Brain microvascular endothelial cell (primary cell): Measurements from ENCODE around the gene FAM107B.

Source experiments
- DNase-seq: peaks from one replicate; pipeline ENCODE4 v3.0.0-alpha.2; 2020
- H3K27ac ChIP-seq: fragments of 250-450 bp; sonication (Bioruptor Pico); 2 replicates; pipeline ENCODE4 v1.5.1; 2020; ENCODE audit warnings: mild to moderate bottlenecking, moderate library complexity
- H3K27me3 ChIP-seq: fragments of 250-450 bp; sonication (Bioruptor Pico); replicated peaks from 2 replicates; pipeline ENCODE4 v1.5.1; 2020; ENCODE audit warnings: mild to moderate bottlenecking
- H3K36me3 ChIP-seq: fragments of 250-450 bp; sonication (Bioruptor Pico); replicated peaks from 2 replicates; pipeline ENCODE4 v1.5.1; 2020; ENCODE audit warnings: mild to moderate bottlenecking
- H3K4me3 ChIP-seq: 2 replicates; pipeline ENCODE4 v1.5.1; 2011; ENCODE audit warnings: low read depth, mild to moderate bottlenecking, control low read depth, low read length, moderate library complexity
- CTCF ChIP-seq: IDR thresholded peaks from 2 replicates; pipeline ENCODE4 v1.5.1; 2011; ENCODE audit warnings: low read depth, mild to moderate bottlenecking, moderate library complexity, low read length, control low read depth, inconsistent platforms; ENCODE audit errors: missing control alignments
- in situ Hi-C: cut with HindIII; loops from 2 replicates; pipeline ENCODE4 v1.10.0; 2017; ENCODE audit warnings: low sequenced_read_pairs, low pct_ligation_motif_present

Gene FAM107B

DNA sequence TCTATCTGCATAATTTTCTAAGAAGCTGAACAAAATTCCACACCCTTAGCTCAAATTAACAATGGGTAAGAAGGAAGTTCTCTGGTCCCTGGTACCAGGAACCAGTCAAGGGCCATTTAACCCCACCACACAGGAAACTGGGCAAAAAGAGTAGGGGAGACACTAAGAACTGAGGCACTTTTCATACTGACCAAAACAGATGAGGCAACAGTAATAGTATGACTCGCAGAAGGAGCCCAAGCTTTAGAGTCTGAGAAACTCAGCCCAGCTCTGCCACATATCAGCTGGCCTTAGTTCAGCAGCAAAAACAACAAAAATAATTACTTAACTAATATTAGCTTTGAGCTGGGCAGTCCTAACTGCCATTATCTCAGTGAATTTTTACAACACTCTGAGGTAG, 221.2 kb downstream of the FAM107B start:
- Histone ChIP-seq H3K36me3 (no peaks in the 10 kb centered on the region), H3K27me3 (no peaks in the 10 kb centered on the region), H3K27ac (peak overlapping the region; percentile 13), H3K4me3 (no peak overlapping the region)
- peak; percentile 59 for DNase-seq
- in situ Hi-C loops: no loop called here
- TF ChIP-seq CTCF: no peak

DNA sequence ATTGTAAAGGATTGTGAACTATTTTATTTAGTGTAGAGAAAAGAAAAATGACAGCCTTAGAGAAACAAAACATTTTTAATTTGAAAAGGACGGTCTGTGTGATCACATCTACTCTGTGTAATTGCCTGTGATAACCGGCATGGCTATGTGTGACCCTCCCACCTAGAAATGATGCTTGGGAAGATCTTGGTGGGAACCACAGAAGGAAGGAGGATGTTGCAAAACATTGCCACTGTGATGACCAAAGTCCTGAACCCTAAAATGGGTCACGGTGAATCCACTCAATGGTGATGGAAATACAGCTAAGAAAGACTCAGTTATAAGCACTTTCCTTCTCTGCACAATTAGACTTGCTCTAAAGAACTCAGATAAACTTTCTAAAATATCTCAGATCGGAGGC, 222.7 kb downstream of the FAM107B start:
- in situ Hi-C loops: no loop called here
- no peak overlapping the region for H3K4me3 ChIP-seq
- H3K27ac ChIP-seq: no peak overlapping the region
- peaks cover 2% of the 10 kb centered on the region for H3K36me3 ChIP-seq
- no peak for TF ChIP-seq CTCF
- no peaks in the 10 kb centered on the region for H3K27me3 ChIP-seq
- DNase-seq: no peak

GRCh38 chr10:14550471-14550981, 224.2 kb downstream of the FAM107B start:
- Histone ChIP-seq H3K27ac (no peak overlapping the region), H3K27me3 (no peaks in the 10 kb centered on the region), H3K36me3 (peaks cover 2% of the 10 kb centered on the region), H3K4me3 (no peak overlapping the region)
- in situ Hi-C loops: no loop called here
- no peak for TF ChIP-seq CTCF
- DNase-seq: no peak

GRCh38 chr10:14549496-14549895, 225.2 kb downstream of the FAM107B start:
- H3K27ac ChIP-seq: no peak overlapping the region
- no peak for TF ChIP-seq CTCF
- in situ Hi-C loops: no loop called here
- DNase-seq: peak; percentile 38
- H3K4me3 ChIP-seq: no peak overlapping the region
- H3K36me3 ChIP-seq: peaks cover 2% of the 10 kb centered on the region
- H3K27me3 ChIP-seq: no peaks in the 10 kb centered on the region

GRCh38 chr10:14548970-14549369, 225.7 kb downstream of the FAM107B start:
- no peak for TF ChIP-seq CTCF
- in situ Hi-C loops: no loop called here
- DNase-seq: no peak
- Histone ChIP-seq H3K4me3 (no peak overlapping the region), H3K27ac (no peak overlapping the region), H3K36me3 (peaks cover 2% of the 10 kb centered on the region), H3K27me3 (no peaks in the 10 kb centered on the region)

DNA sequence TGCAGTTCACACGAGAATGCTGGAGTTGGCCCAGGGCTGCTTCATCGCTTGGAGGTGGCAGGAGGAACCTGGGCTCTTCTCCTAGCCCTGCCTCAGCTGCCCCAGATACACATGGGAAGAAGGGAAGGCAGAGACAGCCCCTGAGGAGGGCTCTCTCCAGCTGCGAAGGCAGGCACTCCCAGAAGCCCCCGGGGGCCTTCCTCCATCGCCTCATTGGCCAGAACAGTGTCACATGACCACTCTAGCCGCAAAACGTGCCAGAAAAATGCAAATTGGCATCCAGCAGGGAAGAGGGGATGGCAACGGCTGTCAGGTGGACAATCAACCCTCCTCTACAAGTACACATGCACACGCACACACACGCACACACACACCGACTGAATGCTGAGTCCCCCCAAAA, 226.2 kb downstream of the FAM107B start:
- H3K27me3 ChIP-seq: no peaks in the 10 kb centered on the region
- TF ChIP-seq CTCF: no peak
- in situ Hi-C loops: no loop called here
- no peak overlapping the region for H3K4me3 ChIP-seq
- no peak overlapping the region for H3K27ac ChIP-seq
- H3K36me3 ChIP-seq: peaks cover 2% of the 10 kb centered on the region
- DNase-seq: no peak
